Omental fat pad (tissue), 4 donors: Measurements from ENCODE around the gene CPNE5. TPM values are rescaled to one million over a fixed set of nuclear protein-coding genes. Genes with fewer than 3 reads are reported as not detected.

ENCODE experiments used
- ATAC-seq: fragments of 150-250 bp; one replicate; pipeline ENCODE4 v1.9.1; 2016; ENCODE audit warnings: mild to moderate bottlenecking, moderate library complexity; ENCODE audit not compliant: low FRiP score
- DNase-seq: peaks from one replicate; pipeline ENCODE4 v3.0.0-alpha.2; 2019; ENCODE audit warnings: low spot score
- total RNA-seq, 4 donors: library from RNA; depleted of rRNA; stranded (reverse); fragments of >200 nt; gene quantifications; one replicate each; pipeline ENCODE4 v1.1.0, GENCODE V29; 2016
- TF ChIP-seq, protein P1 (sequence below), 3 donors: fragments of 450-650 bp; IDR thresholded peaks; one replicate each; pipeline ENCODE4 v1.5.1; 2016 to 2017; ENCODE audit warnings: antibody characterized with exemption in 3 of 3, mild to moderate bottlenecking in 3 of 3, moderate library complexity in 2 of 3

The CPNE5 gene
- total RNA-seq, 4 donors from 2014 or later = 0.47 to 20.3 (median 7.6) TPM

DNA sequence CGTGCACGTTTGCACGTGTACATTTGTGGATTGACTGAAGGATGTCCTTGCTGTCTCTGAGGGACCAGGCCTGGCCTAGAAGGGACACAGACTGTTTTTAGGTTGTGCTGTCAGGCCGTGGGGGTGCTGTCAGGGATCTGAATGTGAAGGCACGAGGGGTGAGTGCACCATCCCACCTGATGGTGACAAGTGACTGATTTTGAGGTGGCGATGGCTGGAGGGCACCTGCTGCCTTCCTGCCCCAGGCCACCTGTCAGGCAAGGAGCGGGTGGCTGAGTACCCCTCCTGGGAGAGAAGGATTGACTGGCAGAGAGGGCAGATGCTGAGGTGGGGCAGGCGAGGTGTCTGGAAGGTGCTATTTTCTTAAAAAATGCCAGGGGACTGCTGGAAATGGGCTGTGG is 140.4 kb downstream of the CPNE5 start:
- TF ChIP-seq, protein P1, sequence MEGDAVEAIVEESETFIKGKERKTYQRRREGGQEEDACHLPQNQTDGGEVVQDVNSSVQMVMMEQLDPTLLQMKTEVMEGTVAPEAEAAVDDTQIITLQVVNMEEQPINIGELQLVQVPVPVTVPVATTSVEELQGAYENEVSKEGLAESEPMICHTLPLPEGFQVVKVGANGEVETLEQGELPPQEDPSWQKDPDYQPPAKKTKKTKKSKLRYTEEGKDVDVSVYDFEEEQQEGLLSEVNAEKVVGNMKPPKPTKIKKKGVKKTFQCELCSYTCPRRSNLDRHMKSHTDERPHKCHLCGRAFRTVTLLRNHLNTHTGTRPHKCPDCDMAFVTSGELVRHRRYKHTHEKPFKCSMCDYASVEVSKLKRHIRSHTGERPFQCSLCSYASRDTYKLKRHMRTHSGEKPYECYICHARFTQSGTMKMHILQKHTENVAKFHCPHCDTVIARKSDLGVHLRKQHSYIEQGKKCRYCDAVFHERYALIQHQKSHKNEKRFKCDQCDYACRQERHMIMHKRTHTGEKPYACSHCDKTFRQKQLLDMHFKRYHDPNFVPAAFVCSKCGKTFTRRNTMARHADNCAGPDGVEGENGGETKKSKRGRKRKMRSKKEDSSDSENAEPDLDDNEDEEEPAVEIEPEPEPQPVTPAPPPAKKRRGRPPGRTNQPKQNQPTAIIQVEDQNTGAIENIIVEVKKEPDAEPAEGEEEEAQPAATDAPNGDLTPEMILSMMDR (IDR thresholded peaks at IDR 0.05) = no peak
- no peak for ATAC-seq
- no peak for DNase-seq

DNA sequence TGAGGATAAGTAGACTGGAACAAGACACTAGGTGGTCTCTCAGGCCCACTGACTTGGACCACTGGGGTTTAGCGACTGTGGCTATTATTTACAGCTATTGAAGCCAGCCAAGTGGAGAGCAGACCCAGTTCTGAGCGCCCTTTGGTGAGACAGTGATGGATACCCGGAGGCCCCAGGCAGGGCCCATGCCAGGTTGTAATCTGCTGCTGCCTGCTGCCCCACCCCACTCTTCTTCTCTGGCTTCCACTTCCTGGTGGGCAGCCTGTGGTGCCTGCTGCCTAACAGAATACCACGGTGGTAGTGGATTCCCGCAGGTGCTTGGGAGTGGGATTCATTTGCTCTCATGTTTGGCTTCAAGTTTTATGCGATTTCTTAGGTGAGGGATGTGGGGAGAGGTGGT is 141.0 kb downstream of the CPNE5 start:
- DNase-seq = peak; percentile 18
- no peak for ATAC-seq
- TF ChIP-seq, protein P1 (IDR thresholded peaks at IDR 0.05) = no peak

DNA sequence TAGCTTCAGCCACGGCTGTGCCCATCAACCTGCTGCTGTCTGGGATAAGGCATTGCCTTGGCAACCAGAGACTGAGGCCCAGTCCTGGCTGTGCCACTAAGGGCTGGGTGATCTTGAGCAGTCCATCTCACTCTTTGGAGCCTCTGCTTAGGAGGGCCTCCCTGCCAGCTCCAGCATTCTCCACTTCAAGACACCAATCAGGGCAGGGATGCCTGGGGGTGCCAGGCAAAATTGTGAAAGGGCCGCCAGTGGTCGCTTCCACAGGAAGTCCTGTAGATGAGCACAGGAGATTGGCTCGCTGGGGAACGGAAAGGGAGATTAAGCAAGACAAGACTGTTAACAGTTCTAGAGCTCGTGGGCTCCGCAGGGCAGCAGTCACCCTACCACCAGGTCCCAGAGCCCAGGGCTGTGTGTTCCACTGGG is 141.8 kb downstream of the CPNE5 start, which contains the start of gene RAB44:
Gene RAB44, plus strand, starts transcription at position 346 of the 423 bp plus-strand sequence. CDS start 6,410 bp downstream, outside the sequence.
- ATAC-seq = no peak
- DNase-seq = peak; percentile 16
- TF ChIP-seq, protein P1 (IDR thresholded peaks at IDR 0.05) = no peak

DNA sequence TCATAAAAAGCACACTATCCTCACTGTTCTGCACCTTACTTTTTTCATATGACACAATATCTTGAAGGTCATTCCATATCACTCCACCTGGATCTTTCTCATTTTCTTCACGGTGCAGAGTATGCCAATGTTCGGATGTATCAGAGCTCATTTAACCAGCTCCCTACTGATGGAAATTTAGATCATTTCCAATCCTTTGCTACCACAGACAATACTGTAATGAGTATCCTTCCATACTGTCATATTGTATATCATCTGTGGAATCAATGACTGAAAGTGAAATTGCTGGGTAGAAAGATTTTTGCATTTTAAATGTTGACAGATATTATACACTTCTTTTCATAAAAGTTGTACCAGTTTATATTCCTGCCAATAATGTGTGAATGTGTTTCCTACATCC is 143.8 kb downstream of the CPNE5 start:
- DNase-seq (no peak), ATAC-seq (no peak)
- TF ChIP-seq, protein P1 (IDR thresholded peaks at IDR 0.05) = no peak

DNA sequence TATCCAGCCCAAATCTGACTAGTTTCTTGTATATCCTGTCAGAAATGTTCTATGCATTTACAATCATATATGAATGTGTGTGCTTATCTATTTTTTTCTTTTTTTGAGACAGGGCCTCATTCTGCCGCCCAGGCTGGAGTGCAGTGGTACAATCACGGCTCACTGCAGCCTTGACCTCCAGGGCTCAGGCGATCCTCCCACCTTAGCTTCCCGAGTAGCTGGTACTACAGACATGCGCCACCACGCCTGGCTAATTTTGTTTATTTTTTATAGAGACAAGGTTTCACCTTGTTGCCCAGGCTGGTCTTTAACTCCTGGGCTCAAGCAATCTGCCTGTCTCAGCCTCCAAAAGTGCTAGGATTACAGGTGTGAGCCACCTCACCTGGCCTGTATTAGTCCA is 144.6 kb downstream of the CPNE5 start:
- no peak for ATAC-seq
- no peak for DNase-seq
- TF ChIP-seq, protein P1 (IDR thresholded peaks at IDR 0.05) = no peak

DNA sequence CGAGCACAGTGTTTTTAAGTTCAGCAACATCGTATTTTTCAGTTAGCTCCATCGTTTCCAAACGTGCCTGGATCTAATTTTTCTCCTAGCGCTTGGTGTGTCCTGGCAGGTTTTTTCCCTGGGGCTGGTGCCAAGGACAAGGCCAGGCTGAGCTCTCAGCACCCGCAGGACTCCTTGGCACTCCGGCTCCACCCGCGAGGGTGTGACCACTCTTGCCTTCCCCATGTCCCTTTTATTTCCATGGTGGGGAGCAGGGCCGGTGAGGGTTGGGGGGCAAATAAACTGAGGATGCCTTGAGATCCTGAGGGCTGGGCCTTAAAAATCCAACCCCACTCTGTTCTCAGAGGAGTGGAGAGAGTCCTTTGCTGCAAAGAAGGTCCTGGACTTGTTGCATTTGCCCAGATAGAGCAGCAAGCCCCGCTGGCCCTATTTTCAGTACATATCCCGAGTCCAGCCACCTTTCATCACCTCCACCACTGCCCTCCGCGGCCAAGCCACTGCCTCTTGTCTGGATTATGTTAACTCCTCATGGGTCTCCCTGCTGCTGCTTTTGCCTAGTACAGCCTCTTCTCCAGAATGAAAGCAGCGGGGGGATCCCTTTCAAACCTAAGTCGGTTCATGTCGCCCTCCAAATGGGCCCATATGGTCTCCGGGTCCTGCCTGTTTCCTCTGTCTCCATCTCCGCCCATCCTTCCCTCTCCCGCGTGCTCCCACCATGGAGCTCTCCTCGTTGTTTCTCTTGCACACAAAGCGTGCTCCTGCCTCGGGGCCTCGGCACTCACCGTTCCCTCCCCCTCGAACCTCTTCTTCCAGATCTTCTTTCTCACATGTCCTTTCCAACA is 146.2 kb downstream of the CPNE5 start:
- ATAC-seq = no peak
- TF ChIP-seq, protein P1 (IDR thresholded peaks at IDR 0.05) = no peak
- DNase-seq = no peak

DNA sequence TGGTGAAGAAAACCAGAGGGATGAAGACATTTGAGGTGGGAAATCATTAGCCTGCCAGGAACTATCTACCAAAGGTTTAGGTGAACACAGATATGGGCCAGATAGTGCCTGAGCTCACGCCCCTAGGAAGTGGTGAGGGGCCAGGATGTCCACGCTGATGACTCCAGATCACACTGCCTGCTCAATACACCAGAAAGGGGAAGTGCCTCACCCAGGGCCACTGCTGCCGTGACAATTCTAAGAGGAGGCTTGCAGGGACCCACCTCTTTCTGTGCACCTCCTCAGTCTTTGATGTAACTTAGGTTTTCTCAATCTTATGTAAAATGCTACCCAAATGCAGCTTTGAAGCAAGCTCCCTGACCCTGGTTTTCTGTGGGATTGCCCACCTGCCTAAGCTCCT is 147.0 kb downstream of the CPNE5 start:
- ATAC-seq (no peak), DNase-seq (peak; percentile 19)
- TF ChIP-seq, protein P1 (IDR thresholded peaks at IDR 0.05) = no peak
